Endothelial cell of hepatic sinusoid (primary cell): Measurements from ENCODE around the gene RNF144A.

Experiments
- in situ Hi-C: cut with HindIII; loops from 2 replicates; pipeline ENCODE4 v1.10.0; 2017; ENCODE audit warnings: low sequenced_read_pairs

The RNF144A gene

DNA sequence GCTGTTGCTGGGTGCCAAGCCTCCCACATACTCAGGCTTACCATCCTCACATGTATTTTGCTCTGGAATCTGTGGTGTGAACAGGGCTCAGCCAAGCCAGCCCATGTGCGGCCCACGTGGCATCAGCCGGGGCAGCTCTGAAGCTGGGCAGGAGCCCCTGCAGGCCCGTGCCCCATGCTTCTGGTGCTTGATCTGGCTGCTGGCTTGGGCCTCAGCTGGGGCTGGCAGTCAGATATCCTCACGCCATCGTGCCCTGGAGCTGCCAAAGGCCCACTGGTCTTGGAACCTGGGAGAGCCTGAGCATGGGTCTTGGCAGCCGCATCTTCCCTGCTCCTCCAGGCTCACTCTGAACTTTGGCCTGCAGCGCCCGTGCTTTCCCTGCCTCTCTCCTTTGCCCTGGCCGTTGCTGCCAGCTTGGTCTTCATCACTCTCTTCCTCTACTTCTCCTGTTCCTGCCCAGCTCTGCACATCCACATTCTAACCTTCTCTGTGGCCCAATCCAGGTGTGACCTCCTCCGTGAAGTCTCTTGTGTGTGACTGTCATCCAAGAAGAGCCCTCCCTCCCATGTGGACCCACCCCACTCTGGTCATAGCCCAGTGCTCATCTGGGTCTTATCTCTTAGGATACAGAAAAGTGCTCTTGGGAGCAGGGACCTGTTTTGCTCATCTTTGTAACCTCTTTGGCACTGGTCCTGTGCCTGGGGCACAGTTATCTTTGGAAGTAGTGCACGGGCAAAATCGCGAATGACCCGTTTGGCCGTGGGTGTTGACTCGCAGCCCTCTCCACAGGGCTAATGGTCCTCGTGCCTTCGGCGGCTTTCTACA, 116.1 kb downstream of the RNF144A start:
- in situ Hi-C loops = no loop called here

DNA sequence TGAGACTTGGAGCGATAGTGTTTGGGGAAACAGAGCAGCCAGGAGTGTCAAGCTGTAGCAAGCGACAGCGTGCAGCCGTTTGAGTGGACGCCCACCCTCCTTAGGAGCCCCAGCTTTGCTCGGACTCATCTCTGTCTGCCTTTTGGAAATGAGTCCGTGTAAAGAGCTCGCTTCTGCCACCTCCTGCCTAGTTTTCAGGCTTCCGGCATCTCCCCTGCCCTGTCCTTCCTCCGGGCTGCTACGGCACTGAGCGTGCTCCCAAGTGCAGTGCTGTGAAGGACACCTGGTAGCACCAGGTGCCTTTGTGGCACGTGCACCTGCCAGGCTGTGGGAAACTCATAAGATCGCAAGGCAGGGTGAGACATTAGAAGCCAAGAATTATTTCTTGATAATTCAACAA, 117.1 kb downstream of the RNF144A start:
- in situ Hi-C loops = no loop called here

DNA sequence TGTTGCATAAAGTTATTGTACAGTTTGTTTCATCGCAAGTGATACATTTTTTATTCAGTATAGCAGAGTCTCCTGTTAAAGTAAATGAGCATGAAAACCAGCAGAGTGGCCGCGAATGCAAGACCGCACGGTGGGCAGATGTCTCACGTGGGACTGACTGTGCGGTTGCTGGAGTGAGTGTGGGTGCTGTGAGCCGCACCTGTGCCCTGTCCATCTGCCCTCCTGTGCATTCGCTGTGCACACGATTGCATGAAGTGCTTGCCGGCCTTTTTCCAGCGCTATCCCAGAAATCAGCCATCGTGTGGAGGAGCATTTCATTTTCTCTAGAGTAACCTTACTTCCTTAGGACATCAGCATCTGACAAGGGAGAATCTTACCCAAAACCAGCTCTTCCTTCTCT, 118.7 kb downstream of the RNF144A start:
- in situ Hi-C loops = no loop called here

DNA sequence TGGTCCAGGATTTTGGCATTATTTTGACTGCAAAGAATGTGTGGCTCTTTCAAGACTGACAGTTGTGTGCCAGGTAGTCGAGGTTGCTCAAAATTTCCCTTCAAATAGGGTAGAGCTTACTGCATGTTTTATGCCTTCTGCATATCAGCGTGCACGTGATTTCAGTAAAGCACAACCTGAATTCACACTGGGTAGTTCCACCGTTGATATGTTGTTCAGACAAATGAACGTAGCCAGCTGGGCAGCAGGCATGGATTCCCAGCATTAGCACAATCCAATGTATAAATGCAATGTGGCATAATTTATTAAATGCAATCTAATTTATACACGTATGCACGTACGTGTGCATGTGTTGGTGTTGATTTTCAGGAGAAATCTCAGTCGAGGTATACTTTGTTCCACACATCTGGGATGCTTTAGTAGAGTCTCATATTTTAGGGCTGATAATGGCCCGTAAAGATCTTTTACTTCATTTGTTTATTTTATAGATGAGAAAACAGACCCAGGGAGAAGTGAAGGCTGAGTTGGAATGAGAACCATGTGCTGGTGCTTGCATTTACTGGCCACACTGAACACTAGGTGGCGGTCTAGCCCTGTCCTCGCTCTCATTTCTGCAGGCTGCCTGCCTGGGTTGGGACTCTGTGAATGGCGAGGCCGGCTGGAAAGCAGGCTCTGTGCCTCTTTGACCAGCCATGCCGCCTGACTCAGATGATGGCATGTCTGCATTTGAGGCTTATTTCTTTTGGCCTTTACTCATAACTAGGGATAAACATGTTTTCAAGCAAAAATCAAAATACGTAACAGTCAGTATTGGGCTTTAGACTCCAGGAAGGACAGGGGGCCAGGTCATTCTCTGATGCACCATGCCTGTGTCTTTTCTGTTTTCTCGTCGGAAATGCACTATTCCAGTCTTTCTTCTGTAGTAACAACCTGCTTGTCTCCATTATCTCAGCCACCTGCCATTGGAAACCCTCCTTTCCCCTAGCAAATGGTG, 120.4 kb downstream of the RNF144A start:
- in situ Hi-C loops = no loop called here

DNA sequence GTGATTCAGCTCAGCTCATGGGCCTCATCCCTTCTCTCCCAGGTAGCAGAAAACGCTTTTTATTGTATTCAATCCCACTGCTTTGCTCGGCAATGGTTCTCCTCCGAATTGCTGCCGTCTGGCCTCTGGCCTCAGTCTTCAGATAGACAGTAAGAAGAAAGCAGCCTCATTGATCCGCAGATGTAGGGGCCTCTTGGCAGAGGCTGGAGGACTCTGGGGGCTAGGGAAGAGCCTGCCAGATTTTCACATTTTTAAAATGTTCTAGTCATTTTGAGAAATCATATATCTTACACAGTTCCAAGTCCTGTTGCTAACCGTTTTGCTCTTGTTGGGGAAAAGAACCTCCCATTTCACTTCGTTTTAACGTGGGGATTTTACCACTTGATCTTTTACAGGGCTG, 123.3 kb downstream of the RNF144A start:
- in situ Hi-C loops = no loop called here

DNA sequence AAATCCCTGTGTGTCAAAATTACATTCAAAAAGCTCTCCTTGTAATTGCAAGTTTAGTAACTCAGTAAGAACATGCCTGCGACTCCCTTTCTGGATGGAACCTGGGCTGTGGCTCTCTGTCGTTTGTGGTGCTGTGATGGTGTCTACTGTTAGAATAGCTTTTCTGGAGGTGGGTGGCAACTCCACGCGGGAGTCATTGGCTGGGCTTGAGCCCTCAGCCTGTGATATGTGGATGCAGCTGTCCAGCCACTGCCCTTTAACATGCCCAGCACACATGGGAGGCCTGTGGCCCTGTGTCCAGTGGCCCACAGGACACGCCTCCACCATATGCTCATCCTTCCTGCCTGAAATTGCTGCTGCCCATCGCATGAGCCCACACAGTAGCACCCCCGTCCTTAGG, 124.2 kb downstream of the RNF144A start:
- in situ Hi-C loops = no loop called here

DNA sequence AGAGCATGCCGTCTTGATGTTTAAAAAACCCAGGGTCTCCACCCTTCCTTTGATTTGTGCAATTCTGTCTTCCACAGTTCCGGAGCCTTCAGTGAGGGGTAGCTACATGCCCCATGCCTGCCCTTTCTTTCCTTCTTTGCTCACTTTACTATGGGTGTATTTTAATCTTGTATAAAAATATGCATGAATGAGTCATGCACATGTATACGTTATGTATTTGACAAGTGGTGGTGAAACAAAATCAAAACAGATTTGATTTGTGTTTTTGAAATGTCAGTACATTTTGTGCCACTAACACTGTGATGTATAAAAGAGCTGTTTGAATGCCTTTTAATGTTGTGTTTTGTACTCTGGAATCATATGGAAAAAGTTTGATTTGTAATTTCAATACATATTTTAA, 126.5 kb downstream of the RNF144A start:
- in situ Hi-C loops = no loop called here

DNA sequence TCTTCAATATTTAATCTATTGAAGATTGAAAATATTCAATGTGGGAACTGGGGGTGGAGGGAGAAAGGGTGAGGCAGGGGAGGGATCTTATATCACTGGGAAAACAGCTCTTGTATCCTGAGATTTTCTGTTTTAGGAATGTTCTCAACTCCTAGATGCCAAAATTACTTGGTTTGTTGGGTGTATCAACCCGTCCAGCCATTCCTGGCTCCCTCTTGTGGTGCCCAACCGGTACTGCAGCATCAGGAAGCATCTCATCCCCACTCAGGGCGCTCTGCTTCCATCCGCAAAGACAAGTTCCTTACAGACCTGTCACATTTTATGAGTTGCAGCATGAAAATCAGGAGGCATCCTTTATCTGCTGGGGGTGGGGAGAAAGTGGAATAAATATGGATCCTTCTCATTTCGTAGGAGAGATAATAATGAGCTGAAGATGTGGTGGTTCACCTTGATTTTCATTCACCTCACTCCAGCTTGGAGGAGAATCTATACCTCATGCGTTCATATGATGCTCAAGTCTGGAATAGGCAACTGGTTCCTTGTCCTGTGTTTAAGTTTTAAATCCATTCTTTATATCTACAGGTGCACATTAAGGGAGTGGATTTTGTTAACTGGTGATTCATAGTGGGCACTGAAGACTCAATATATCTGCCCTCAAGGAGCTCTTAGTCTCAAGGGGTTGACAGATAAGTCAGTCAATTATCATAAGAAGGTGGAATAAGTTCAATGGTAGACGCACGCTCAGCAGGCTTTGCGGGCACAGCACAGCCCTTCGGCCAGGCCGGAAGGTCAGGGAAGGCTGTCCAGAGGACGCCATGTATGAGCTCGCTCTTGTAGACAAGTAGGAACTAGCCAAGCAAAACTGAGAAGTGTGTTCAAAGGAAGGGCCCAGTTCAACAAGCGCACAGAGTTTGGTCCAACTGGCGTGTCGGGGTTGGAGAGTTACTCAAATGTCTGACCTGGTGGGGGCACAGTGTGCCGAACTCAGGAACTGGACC, 127.3 kb downstream of the RNF144A start:
- in situ Hi-C loops = no loop called here

DNA sequence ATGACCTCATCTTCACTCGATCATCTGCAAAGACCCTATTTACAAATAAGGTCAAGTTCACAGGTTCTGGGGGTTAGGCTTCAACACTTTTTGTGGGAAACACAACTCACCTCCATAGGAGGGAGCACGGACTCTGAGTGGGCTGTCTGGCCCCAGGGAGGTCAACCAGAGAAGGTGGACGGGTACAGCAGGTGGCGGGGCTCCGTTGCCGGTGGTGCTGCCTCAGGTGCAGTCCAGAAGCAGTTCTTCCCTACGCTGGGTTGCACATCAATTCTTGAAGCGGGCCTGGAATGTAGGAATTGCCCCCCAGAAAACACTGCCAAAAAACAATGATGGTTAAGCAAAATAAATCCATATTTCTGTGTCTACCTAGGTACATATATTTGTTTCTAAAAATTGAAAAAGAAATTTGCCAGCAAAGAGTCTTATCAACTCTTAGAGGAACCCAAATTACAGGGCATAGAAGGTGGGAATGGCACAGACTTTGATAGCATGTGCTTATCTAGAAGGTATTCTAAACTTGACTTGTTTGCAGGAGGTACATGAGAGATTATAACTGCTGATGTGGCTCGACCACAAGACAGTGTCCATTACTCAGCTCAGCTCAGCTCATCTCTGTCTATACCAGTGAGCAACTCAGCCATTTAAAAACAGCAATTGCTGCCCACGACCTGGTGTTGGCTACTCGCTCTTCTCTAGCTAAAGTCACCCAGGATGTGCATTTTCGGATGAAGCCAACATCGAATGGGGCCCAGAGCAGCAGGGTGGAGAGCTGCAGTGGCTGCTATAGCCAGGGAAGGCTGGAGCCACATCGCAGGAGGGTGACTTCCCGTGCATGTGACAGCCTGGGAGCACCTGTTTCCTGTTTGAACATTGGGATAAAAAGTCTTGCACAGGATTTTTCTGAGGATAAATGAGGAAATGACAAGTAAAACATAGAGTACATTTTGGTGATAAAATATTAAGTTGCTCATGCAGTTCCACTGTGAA, 128.7 kb downstream of the RNF144A start:
- in situ Hi-C loops = no loop called here

DNA sequence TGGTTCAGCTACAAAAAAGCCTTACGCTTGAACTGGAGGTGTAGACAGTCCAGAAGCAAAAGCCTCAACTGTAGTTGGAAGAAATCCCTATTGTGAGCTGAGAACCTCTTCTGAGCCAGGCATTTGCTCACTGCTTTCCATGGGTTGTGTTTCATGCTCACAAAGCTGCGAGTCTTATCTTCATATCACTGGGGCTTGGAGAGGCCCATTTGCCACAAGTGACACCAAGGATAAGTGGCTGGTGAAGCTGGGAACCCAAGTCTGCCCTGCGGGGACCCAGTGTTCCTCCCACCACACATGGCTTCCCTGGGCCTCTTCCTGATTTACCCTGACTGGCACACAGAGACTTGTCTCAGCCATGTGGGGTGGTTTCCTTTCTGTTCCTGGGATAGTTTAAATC, 130.4 kb downstream of the RNF144A start:
- in situ Hi-C loops = no loop called here

DNA sequence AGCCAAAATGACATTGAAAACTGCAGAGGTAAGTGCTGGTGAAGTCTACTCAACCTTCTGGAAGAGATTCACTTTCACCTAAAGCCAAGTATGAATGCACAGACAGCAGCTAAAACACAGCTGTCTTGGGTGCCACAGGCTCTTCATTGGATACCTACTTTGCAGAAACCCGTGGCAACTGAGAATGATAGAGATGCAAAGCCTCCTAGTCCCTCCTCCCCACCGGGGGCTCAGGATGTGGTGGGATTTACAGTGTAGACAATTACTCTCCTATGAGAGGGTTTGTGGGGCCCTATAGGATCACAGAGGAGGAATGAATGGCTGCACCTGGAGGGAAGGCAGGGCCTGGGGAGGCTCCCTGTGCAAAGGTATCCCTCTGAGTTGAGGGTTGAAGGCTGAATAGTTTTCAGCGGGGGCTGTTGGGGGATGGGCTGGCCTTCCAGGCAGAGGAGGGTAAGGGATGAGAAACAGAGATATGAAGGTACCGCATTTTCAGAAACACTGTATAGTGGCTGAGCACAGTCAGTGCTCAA, 131.6 kb downstream of the RNF144A start:
- in situ Hi-C loops = no loop called here

DNA sequence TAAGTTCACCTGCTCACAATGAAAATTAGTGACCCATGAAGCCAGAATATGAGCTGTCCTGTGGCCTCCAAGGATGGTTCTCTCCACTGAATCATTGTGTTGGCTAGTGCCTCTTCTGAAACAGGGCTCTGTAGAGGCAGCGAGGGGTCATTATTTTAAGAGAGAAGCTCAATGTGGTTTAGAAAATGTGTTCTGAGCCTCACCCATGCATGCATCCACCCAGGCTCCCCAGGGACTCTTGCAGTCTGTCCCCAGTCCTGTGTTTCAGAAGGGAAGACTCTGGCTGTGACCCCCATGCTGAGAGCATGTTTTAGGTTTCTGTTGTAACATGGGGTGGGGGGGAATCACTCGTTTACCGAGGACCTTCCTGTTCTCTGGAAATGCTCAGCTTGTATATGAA, 135.2 kb downstream of the RNF144A start:
- in situ Hi-C loops = no loop called here

DNA sequence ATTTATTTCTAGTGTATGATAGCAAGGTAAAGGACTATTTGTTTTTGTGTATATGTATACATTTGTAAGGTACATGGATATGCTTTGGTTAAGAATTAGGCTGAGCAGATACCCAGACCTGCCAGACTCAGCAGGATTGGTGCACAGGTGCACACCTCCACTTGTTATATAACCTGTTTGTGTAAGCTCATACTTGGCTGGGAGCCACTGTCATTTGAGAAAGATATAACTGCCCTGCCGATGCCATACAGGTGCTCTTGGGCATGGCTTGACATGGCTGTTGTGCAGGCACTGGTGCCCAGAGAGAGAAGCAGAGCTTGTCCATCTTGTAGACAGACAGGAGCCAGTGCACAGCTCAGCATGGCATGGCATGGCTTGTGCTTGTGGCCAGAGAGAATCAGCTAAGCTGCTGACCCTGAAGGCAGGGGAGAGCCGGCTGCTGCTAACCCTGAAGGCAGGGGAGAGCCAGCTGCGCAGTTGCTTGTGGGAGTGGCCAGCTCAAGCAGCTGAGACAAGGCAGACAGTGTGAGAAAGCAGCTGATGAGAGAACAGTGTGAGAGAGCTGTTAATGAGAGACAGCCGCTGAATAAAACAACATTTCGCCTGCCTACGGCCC, 136.5 kb downstream of the RNF144A start:
- in situ Hi-C loops = no loop called here

DNA sequence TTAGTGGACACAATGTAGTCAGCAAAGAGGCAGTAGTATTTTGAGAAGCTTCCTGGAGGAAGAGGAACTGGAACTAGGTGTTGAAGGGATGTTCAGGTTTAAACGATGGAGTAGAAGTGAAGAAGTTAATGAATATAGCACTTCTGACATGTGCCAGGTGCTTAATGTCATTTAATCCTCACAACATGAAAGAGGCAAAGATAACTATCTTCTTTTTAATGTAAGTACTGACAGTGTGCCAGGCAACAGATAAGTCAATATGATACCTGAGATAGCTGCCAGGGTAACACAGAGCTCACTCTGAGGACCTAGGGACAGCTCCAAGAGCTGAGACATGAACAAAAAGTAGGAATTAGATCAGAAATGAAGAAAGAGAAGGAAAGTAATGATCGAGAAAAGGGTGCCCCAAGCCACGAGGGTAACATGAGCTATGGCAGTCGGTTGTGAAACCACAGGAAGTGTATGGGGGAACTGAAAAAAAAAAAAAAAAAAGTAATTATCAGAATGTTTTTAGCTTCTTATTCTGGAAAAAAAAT, 140.7 kb downstream of the RNF144A start:
- in situ Hi-C loops = no loop called here

DNA sequence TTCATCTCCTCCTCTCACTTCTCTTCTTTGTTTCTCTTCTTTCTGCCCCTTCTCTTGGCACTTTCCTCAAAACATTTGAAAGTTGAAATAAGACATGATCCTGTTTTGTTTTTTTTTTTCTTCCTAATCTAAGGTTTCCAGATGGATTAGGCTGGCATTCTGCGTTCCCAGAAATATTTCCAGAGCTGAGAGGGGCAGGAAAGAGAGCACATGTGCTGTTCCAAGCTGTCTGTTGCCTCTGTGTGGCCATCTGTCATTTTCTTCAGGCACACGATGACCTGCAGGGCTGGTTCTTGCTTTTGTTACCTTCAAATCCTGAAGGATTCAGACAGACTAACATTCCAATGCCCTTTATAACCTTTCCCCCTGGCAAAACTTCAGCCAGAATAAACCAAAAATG, 142.9 kb downstream of the RNF144A start:
- in situ Hi-C loops = no loop called here

DNA sequence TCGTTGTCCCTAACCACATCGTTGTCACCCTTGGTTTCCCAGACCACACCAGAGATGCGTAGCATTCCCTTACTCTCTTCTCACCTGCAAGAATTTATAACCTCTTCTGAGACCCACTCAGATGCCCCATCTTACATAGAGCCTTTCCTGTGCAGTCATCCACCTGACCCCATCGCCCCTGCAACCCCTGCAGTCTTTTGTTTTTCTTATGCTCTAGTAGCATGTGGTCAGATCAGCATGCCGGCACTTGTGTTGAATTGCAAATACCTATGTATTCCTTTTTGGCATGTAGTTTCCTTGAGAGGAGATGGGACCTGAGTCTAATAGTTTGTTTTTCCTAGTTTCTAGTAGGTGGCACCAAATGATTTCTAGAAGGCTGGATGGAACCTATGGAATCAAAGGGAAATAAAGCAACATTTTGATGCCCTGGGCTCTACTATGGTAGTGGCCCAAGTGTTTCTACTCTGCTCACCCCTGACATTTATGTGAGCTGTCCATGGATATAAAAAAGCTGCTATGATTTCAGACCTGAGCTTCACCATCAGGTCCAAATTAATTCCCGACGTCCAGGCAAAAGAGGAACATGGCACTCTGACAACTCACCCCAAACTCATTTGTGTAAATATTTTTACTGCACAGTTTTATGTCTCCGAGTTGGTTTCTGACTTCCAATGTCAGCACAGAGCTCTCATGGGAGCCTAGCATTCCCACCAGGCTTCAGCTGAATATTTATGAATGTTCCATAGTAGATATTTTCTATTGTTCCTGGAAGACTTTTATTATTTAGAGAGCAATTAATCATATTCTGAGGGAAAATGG, 143.6 kb downstream of the RNF144A start:
- in situ Hi-C loops = no loop called here

DNA sequence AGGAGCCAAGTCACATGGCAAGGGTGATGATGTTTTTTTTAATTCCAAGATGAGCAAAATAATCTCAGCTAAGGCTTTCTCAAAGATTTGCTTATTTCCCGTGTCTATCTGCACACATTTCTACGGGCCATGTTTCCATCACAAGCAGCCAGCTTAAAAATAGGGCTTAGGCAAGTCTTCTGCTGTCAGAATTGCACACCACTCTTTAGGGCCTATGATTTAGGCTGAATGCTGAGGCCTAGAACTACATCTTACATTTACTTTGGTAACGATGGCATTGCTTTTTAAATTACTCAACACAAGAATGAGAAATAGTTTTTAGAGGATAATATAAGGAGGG, 144.2 kb downstream of the RNF144A start:
- in situ Hi-C loops = no loop called here

DNA sequence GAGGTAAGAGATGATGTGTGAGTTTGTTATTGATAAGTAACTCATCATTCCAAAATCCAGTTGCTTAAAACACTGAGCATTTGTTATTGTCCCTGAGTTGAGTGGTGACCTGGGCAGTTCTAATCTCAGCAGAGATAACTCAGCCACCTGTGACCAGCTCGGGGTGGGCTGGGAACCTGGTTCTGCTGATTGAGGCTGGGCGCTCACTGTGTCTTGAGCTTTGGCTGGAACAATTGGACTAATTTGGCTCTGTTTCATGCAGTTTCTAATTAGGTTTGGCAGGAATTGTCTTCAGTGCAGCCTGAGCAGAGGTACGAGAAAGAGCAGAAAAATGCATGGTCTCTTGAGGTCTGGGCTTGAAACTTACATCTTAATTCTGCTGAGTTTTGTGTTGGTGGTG, 144.7 kb downstream of the RNF144A start:
- in situ Hi-C loops = no loop called here
